ENCODE results near the gene NGRN.

DNA sequence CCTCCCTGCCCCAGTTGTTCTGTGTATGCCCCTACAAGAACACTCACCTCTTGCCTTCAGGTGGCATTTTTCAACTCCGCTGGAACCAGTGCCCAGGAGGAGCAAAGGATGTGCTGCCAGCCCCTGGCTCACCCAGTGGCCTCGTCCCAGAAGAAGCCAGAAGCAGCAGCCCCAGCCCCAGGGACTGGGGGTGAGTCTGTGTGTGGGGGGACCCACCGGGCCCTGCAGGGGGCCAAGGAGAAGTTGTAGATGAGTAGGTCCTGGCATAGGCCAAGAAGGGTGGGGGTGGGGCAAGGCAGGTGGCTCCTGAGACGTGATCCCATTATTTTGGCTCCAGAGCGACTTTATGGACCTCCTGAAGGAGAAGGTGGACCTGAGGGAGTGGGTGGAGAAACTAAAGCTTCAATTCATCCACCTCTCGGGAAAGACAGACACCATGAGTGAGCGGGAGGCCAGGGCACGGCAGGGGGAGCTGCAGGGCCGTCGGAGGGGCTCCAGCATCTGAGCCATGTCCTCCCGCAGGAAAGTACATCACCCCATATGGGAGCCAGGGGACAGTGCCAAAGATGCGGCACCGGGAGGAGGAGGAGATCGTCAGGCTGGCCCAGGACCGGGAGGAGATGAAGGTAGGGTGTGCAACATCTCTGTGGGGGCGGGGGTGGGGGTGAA, 29.3 kb downstream of the NGRN start:
- TF ChIP-seq, protein P1, sequence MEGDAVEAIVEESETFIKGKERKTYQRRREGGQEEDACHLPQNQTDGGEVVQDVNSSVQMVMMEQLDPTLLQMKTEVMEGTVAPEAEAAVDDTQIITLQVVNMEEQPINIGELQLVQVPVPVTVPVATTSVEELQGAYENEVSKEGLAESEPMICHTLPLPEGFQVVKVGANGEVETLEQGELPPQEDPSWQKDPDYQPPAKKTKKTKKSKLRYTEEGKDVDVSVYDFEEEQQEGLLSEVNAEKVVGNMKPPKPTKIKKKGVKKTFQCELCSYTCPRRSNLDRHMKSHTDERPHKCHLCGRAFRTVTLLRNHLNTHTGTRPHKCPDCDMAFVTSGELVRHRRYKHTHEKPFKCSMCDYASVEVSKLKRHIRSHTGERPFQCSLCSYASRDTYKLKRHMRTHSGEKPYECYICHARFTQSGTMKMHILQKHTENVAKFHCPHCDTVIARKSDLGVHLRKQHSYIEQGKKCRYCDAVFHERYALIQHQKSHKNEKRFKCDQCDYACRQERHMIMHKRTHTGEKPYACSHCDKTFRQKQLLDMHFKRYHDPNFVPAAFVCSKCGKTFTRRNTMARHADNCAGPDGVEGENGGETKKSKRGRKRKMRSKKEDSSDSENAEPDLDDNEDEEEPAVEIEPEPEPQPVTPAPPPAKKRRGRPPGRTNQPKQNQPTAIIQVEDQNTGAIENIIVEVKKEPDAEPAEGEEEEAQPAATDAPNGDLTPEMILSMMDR (IDR thresholded peaks at IDR 0.05; ENCODE audit: low read depth, low read length), result no peak
- no peak for TF ChIP-seq POLR2A (IDR thresholded peaks at IDR 0.05; ENCODE audit: extremely low read depth, insufficient read length)
- TF ChIP-seq, protein P2, sequence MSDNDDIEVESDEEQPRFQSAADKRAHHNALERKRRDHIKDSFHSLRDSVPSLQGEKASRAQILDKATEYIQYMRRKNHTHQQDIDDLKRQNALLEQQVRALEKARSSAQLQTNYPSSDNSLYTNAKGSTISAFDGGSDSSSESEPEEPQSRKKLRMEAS (IDR thresholded peaks at IDR 0.05; ENCODE audit: low read depth, low read length), result no peak
- TF ChIP-seq MYC (IDR thresholded peaks at IDR 0.05; ENCODE audit: low read depth, low read length), result no peak

All from NB4 (cell line).